HFF-Myc (cell line): Measurements from ENCODE around the gene C13orf46.

Source experiments
- DNase-seq: peaks from one replicate; pipeline ENCODE4 v3.0.0-alpha.2; 2011; ENCODE audit warnings: low read depth; ENCODE audit errors: extremely low read depth
- H3K4me3 ChIP-seq: replicated peaks from 2 replicates; pipeline ENCODE4 v1.5.1; 2011; ENCODE audit warnings: low read depth, mild to moderate bottlenecking, control low read depth, low read length
- TF ChIP-seq, protein P1 (sequence below): IDR thresholded peaks from 2 replicates; pipeline ENCODE4 v1.5.1; 2012; ENCODE audit warnings: mild to moderate bottlenecking, low read depth, low read length, control low read depth; ENCODE audit errors: missing control alignments

C13orf46 gene

DNA sequence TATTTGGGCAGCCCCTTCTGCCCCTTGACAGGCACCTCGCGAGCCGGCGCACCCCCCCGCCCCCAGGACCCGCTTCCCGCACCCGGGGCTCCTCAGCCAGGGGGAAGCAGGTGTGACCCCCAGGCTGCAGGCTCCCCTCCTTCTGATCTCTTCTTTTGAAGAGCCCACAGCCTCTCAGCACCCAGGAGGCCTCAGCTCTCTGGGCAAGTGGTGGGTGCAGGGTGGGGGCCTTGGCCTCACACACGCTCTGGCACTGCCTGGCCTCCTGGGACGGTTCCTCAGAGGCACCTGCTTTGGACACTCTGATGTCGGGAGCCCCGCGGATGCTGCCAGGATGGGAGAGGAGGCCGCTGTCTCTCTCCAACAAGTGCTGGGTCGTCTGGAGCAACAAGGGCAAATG lies 1.5 kb upstream of the C13orf46 start:
- DNase-seq, result no peak
- TF ChIP-seq, protein P1, sequence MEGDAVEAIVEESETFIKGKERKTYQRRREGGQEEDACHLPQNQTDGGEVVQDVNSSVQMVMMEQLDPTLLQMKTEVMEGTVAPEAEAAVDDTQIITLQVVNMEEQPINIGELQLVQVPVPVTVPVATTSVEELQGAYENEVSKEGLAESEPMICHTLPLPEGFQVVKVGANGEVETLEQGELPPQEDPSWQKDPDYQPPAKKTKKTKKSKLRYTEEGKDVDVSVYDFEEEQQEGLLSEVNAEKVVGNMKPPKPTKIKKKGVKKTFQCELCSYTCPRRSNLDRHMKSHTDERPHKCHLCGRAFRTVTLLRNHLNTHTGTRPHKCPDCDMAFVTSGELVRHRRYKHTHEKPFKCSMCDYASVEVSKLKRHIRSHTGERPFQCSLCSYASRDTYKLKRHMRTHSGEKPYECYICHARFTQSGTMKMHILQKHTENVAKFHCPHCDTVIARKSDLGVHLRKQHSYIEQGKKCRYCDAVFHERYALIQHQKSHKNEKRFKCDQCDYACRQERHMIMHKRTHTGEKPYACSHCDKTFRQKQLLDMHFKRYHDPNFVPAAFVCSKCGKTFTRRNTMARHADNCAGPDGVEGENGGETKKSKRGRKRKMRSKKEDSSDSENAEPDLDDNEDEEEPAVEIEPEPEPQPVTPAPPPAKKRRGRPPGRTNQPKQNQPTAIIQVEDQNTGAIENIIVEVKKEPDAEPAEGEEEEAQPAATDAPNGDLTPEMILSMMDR, result no peak
- no peak overlapping the region for H3K4me3 ChIP-seq

DNA sequence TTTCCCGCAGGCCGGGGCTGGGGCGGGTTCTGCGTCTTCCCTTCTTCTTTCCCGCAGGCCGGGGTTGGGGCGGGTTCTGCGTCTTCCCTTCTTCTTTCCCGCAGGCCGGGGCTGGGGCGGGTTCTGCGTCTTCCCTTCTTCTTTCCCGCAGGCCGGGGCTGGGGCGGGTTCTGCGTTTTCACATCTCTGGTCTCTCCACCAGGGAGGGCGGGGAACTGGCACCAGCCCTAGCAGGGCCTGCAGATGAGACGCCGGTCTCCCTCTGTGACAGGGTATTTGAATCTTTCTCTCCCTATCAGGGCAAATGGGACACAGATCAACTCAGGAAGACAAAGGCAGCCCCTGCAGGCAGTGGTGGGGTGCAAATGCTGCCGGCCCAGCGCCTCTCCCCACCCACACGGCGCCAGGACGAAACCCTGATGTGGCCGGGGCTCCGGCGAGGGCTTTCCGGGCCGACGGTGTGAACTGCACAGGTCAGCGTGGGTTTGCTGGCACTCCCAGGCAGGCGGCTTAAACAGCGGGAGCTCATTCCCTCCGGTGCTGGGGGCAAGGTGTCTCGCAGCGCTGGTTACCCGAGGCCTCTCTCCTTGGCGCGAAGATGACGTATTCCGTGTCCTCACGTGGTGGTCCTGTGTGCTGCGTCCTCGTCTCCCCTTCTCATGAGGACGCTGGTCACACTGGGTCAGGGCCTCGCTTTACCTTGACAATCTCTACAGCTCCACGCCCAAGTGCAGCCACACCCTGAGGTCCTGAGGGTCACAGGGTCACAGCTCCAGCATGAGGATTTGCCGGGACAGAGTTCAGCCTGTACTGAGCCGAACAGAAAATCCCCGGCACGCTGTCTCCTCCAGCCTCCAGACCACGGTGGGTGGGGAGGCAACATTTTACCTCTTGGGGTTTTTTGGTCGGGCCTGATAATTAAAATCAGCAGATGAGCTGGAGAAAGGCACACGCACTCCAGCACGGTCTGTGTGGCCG lies 717 bp upstream of the C13orf46 start:
- TF ChIP-seq, protein P1, result no peak
- H3K4me3 ChIP-seq, result no peak overlapping the region
- no peak for DNase-seq

DNA sequence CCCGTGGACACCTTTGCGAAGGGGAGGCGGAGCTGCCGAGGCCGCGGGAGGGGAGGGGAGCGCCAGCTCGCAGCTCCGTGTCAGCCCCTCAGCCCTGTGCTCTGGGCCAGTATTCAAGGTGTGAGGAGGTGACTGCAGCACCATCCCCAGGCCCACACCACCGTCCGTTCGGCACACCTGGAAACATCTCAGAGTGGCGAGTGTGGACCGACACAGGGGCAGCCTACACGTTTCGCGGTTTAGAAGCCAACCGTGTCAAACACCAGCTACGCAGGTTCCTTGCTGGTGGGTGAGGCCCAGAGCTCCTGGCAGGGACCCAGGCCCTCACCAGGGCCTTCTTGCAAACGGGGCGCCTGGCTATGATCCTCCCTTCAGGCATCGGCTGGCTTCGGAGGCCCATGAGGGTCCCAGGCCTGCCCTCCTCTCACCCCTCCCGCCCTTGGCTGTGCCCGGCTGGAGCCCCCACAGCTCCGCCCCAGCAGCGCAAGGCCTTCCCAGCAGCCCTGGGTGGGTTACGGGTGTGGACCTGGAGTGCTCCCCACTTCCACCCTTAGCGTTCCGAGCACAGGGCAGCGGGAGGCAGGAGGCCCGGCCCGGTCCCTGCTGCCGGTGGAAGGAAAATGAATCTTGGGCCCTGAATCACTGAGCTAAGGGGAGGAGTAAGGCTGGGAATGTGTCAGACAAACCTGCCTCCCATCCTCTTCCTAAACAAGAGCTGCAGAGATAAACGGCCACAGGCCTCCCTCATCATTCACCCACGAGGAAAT lies 1.2 kb downstream of the C13orf46 start:
- no peak for DNase-seq
- TF ChIP-seq, protein P1, result no peak
- H3K4me3 ChIP-seq, result no peak overlapping the region

DNA sequence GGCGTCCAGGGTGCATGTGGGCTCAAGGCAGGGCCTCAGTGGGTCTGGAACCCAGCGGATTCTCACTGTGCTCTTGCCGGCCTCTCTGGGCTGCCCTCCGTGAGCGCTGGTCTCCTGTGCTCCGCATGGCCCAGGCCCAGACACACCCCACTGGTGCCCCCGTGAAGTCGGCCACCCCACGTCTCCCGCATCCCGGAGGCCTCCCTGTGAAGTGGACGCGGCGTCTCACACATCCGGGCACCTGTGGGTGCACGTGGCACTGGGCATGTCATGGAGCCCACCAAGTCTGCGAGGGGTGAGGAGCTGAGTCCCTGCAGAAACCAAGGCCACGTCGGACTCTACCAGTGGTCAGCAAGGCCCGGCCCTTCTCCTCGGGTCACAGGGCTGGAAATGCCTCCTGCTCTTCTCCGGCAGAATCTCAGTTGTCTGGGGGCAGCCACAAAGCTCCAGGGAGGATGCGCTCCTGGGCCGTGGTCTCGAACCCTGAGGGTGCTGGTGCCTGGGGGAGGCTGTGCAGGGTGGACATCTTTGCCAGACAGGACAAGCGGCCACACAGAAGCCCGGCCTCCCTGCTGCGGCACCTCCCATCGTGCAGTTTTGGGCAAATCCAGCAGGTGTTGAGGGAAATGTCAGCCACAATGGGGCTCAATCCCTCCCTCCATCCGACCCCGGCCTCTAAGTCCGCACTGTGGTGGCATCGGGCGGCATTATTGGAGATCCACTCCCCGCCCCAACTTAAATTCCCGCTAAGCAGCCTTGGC lies 2.2 kb downstream of the C13orf46 start:
- no peak for DNase-seq
- H3K4me3 ChIP-seq, result no peak overlapping the region
- TF ChIP-seq, protein P1, result no peak

DNA sequence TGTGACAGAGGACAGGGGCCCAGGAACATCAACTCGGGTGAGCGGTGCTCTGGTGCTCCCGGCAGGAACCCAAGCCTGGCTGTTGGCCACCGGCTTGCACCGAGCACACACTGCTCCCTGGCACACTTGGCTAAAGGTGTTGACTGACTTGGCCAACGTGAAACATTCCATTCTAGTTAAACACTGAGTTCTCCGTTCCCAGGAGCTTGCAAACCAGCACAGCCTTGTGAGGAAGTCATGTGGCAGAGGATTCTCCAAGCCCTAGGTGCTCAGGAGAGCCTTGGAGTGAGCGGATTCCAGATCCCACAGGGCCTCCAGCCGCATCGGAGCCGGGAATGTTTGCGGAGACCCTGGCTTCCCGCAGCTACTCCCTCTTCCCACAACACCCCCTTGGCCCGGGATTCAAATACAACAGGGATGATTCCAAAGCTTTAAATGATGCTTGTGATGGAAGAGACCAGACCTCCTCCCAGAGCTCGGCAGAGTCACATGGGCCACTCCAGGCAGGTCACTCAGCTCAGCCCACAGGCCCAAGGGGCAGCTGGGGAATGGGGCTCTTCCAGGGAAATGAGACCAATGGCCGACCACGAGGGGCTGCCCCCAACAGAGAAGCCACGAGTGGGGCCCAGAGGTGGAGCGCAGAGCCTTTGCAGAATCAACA lies 2.9 kb downstream of the C13orf46 start:
- DNase-seq, result no peak
- TF ChIP-seq, protein P1, result no peak
- H3K4me3 ChIP-seq, result no peak overlapping the region
